ENCODE results near the gene ABHD16B.
"Not testable (repeated sequence)": the region's sequence is repeated elsewhere in the genome, so short reads cannot be mapped to it uniquely, and the experiment has no call there.

DNA sequence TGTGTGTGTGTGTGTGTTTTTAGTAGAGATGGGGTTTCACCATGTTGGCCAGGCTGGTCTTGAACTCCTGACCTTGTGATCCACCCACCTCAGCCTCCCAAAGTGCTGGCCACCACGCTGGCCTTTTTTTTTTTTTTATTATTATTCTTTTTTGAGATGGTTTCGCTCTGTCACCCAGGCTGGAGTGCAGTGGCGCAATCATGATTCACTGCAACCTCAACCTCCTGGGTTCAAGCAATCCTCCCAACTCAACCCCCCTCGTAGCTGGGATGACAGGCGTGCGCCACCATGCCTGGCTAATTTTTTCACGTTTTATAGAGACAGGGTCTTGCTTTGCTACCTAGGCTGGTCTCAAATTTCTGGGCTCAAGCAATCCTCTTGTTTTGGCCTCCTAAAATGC lies 12.9 kb downstream of the ABHD16B start:
- TF ChIP-seq, protein P1, sequence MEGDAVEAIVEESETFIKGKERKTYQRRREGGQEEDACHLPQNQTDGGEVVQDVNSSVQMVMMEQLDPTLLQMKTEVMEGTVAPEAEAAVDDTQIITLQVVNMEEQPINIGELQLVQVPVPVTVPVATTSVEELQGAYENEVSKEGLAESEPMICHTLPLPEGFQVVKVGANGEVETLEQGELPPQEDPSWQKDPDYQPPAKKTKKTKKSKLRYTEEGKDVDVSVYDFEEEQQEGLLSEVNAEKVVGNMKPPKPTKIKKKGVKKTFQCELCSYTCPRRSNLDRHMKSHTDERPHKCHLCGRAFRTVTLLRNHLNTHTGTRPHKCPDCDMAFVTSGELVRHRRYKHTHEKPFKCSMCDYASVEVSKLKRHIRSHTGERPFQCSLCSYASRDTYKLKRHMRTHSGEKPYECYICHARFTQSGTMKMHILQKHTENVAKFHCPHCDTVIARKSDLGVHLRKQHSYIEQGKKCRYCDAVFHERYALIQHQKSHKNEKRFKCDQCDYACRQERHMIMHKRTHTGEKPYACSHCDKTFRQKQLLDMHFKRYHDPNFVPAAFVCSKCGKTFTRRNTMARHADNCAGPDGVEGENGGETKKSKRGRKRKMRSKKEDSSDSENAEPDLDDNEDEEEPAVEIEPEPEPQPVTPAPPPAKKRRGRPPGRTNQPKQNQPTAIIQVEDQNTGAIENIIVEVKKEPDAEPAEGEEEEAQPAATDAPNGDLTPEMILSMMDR (IDR thresholded peaks at IDR 0.05 in 4 of 5, conservative IDR thresholded peaks at IDR 0.05 in 1 of 5), result not testable (repeated sequence)
- TF ChIP-seq POLR2A (IDR thresholded peaks at IDR 0.05), result not testable (repeated sequence)
